NT2/D1 (cell line): ENCODE data around the gene LRCH4.
"Not testable (repeated sequence)": the region's sequence is repeated elsewhere in the genome, so short reads cannot be mapped to it uniquely, and the experiment has no call there.

Source experiments
- DNase-seq: peaks from one replicate; pipeline ENCODE4 v3.0.0-alpha.2; 2011; ENCODE audit warnings: low read depth, low spot score
- H3K27me3 ChIP-seq: 2 replicates; pipeline ENCODE4 v1.6.0; 2011; ENCODE audit warnings: mild to moderate bottlenecking; ENCODE audit not compliant: insufficient read length, insufficient read depth
- H3K36me3 ChIP-seq: 2 replicates; pipeline ENCODE4 v1.6.1; 2011; ENCODE audit warnings: mild to moderate bottlenecking, low read length, mixed read lengths; ENCODE audit not compliant: insufficient read depth, insufficient read length
- H3K4me1 ChIP-seq: 2 replicates; pipeline ENCODE4 v1.5.1; 2011; ENCODE audit not compliant: insufficient read depth, insufficient read length
- H3K4me3 ChIP-seq: 2 replicates; pipeline ENCODE4 v1.5.1; 2011; ENCODE audit warnings: low read depth; ENCODE audit not compliant: insufficient read length
- H3K9ac ChIP-seq: 2 replicates; pipeline ENCODE4 v1.6.0; 2011; ENCODE audit warnings: low read depth; ENCODE audit not compliant: insufficient read length
- H3K9me3 ChIP-seq: 2 replicates; pipeline ENCODE4 v1.5.1; 2011; ENCODE audit warnings: mild to moderate bottlenecking, low read length; ENCODE audit not compliant: insufficient read depth
- SUZ12 ChIP-seq: IDR thresholded peaks from 2 replicates; pipeline ENCODE4 v1.6.1; 2011; ENCODE audit not compliant: insufficient read length, insufficient read depth; ENCODE audit errors: extremely low read depth
- YY1 ChIP-seq: IDR thresholded peaks from 2 replicates; pipeline ENCODE4 v1.6.1; 2011; ENCODE audit not compliant: insufficient read length, insufficient read depth
- ZNF274 ChIP-seq: IDR thresholded peaks from 2 replicates; pipeline ENCODE4 v1.6.1; 2011; ENCODE audit warnings: mild to moderate bottlenecking, low read depth, low read length

Gene LRCH4

DNA sequence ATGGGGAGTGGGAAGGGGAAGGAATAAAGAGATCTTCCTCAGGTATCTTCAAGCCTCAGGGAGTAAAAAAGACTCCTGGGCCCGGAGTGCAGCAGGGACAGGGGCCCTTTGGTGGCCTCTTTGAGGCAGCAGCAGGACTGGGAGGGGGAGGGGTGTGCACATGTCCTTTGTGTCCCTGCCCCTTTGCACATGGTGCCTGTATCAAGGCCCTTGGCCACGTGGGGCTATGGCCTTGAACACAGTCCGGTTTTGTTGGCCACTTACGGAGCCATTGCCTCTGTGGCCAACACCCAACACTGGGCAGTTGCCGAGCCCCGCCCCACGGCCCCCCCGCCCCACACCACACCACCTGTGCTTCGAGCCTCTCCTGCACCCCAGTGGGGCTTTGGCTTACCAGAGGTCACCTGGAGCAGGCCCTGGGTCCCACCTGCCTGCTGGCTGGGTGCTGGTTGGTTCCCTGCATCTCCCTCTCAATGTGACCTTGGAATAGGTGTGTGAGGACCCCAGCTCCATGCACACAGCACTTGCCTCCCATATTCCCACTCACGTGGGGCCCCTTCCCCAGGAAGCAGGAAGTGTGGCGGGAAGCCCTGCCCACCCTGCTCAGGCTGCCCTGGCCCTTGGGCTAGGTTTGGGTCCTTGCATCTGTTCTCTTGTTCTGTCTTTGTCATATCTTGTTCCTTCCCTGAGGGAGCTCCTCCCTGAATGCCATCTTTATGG is 17.6 kb downstream of the LRCH4 start:
- no peak for TF ChIP-seq ZNF274
- no peak for TF ChIP-seq SUZ12
- no peak for TF ChIP-seq YY1
- H3K27me3 ChIP-seq = no peaks in the 10 kb centered on the region
- no peak for DNase-seq
- H3K9me3 ChIP-seq = no peaks in the 10 kb centered on the region
- H3K4me3 ChIP-seq = no peak overlapping the region
- peaks cover 6% of the 10 kb centered on the region for H3K36me3 ChIP-seq
- peaks cover 24% of the 10 kb centered on the region for H3K4me1 ChIP-seq
- no peak overlapping the region for H3K9ac ChIP-seq

DNA sequence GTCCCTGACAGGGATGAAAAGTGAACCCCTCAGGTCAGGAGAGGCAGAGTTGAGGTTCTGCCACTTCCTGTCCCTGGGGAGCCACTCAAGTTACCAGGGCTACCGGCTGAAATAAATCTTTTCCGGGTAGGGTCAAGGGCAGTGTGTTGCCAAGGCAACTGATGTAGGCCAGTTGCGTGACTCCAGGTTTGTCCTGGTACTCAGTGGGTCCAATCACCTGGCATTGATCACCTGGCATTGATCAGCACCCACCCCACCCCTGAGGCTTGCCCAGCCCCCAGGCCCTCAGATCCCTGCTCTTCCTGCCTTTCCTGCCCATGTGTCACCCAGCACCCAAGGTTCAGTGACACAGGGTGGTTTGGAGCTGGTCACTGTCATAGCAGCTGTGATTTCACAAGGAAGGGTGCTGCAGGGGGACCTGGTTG is 18.2 kb downstream of the LRCH4 start:
- no peak overlapping the region for H3K4me3 ChIP-seq
- H3K4me1 ChIP-seq = peaks cover 19% of the 10 kb centered on the region
- H3K9me3 ChIP-seq = no peaks in the 10 kb centered on the region
- H3K27me3 ChIP-seq = no peaks in the 10 kb centered on the region
- no peak for DNase-seq
- H3K36me3 ChIP-seq = peaks cover 7% of the 10 kb centered on the region
- no peak overlapping the region for H3K9ac ChIP-seq
- TF ChIP-seq YY1 (no peak), ZNF274 (no peak), SUZ12 (no peak)

DNA sequence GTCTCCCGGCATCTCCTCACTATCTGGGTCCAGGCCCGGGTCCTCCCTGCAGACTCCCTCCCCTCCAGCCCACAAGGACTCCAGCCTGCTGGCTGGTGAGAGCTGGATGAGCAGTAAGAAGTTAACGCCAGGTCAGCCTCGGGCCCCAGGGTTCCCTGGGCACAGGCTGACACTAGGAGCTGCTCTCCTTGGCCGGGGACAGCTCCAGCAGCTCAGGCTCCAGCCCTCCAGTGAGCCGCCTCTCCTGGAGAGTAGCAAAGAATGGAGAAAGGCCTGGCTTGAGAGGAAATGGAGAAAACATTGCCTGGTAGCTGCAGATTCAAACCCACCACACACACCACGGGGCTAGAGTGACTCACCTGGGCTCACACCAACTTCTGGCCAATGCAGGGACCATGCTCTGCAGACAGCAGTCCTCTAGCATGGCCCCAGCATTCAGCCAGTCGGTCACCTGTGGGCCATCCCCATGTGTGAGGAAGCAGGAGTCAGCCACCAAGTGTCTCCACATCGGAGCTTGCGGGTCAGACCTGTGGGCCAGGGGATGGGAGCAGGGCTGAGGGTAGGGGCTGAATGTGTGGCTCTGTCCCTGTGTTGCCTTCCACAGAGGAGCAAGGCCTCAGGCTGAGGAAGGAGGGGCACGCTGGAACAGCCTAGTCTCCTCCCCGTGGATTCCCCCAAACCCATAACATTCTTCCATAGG is 18.7 kb downstream of the LRCH4 start:
- peak overlapping the region; percentile 7 for H3K9ac ChIP-seq
- no peaks in the 10 kb centered on the region for H3K9me3 ChIP-seq
- H3K4me1 ChIP-seq = peaks cover 18% of the 10 kb centered on the region
- TF ChIP-seq ZNF274 = no peak
- TF ChIP-seq SUZ12 = no peak
- no peak for TF ChIP-seq YY1
- no peaks in the 10 kb centered on the region for H3K27me3 ChIP-seq
- no peak overlapping the region for H3K4me3 ChIP-seq
- no peak for DNase-seq
- peaks cover 7% of the 10 kb centered on the region for H3K36me3 ChIP-seq

DNA sequence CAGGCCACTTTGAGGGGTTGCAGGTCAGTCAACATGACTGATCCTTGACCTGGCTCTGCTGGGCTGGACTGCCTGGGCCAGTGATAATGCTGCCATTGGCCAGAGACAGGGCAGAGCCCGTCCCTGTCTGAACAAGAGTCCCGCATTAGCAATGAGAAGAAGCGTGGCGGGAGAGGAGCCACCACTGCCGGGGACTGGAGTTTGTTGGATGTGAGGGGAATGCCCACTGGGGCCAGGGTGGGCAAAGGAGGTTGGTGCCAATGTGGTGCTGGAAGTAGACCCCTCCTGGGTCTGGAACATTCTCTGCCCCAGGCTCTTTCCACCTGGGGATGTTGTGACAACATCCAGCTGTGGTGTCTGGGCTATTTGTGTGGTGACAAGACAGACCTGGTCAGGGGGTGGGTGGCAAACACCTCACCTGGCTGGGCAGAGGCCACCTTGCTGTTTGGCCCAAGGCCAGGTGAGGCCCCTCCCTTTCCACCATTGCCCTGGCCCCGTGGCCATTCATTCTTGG is 19.9 kb downstream of the LRCH4 start:
- no peak overlapping the region for H3K9ac ChIP-seq
- no peaks in the 10 kb centered on the region for H3K27me3 ChIP-seq
- no peak for DNase-seq
- H3K4me3 ChIP-seq = no peak overlapping the region
- peaks cover 14% of the 10 kb centered on the region for H3K4me1 ChIP-seq
- TF ChIP-seq SUZ12 (no peak), ZNF274 (no peak)
- peaks cover 11% of the 10 kb centered on the region for H3K36me3 ChIP-seq
- H3K9me3 ChIP-seq = no peaks in the 10 kb centered on the region

DNA sequence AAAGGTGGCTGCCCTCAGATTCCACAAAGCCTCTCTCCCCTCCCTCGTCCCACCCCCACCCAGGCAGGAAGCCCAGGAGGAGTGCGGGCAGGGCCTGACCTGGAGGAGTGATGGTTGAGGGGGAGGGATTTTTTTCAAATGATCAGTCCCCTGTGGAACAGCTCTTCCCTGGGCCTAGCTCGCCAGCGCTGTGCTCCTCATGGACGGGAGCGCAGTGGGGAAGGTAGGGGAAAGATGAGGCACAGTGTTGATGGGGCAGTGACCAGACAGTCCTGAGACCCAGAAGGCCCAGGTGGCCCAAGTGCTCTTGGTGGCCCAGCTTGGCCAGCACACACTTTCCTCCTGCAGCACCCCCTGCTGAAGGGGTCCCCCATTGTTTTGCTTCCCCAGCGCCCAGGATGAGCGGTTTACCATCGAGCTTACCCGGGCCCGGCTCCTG is 20.8 kb downstream of the LRCH4 start:
- DNase-seq = no peak
- Histone ChIP-seq H3K9me3 (no peaks in the 10 kb centered on the region), H3K36me3 (peaks cover 11% of the 10 kb centered on the region), H3K4me1 (peaks cover 13% of the 10 kb centered on the region), H3K27me3 (no peaks in the 10 kb centered on the region), H3K4me3 (no peak overlapping the region), H3K9ac (no peak overlapping the region)
- TF ChIP-seq SUZ12 (no peak), YY1 (no peak), ZNF274 (no peak)

DNA sequence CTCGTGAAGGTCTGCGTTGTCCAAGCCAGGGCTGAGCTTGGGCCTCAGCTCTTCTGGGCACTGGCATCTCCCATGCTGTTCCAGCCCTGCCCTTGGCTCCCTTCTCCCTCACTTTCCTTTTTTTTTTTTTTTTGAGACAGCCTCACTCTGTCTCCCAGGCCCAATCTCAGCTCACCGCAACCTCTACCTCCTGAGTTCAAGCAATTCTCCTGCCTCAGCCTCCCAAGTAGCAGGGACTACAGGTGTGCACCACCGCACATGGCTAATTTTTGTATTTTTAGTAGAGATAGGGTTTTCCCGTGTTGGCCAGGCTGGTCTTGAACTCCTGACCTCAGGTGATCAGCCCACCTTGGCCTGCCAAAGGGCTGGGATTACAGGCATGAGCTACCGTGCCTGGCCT is 21.5 kb downstream of the LRCH4 start:
- H3K36me3 ChIP-seq = peaks cover 11% of the 10 kb centered on the region

DNA sequence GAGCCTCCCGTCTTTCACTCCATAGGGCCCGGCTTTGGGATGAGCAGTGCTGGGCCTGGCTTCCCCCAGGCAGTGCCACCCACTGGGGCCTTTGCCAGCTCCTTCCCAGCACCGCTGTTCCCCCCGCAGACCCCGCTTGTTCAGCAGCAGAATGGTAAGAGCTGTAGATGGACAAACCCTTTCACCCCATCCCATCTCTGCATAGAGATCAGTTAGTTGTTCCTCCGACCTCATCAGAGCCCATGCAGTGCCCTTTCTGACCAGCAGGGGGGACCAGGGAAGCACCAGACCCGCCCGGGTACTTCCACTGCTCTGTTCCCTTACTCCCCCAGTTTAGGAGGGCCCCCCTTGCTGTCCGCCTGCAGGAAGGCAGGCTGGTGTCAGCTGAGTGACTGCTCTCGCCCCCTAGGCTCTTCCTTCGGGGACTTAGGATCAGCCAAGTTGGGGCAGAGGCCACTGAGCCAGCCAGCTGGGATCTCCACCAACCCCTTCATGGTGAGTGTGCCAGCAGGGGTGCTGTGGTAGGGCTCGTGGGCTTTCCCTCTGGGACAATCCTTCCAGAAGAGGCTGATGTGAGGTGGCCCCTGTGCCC is 22.0 kb downstream of the LRCH4 start:
- TF ChIP-seq YY1 = no peak
- no peak for TF ChIP-seq ZNF274
- no peak for TF ChIP-seq SUZ12
- peak; percentile 60 for DNase-seq
- peaks cover 11% of the 10 kb centered on the region for H3K36me3 ChIP-seq

More for the DNA sequence above, 21.5 kb downstream of the LRCH4 start:
- not testable (repeated sequence) for H3K9ac ChIP-seq, H3K9me3 ChIP-seq, H3K4me3 ChIP-seq, H3K27me3 ChIP-seq, DNase-seq
- H3K4me1 ChIP-seq = peaks cover 13% of the 10 kb centered on the region

More for the DNA sequence above, 22.0 kb downstream of the LRCH4 start:
- Histone ChIP-seq H3K4me1 (peaks cover 10% of the 10 kb centered on the region), H3K4me3 (no peak overlapping the region), H3K9me3 (no peaks in the 10 kb centered on the region), H3K9ac (no peak overlapping the region), H3K27me3 (no peaks in the 10 kb centered on the region)
